GM21360 (cell line): ENCODE measurements around the gene PTPRN2.

Experiments used
- ATAC-seq: cut with Tn5 transposase; IDR thresholded peaks from one replicate; pipeline ENCODE4 v1.9.1; 2021; ENCODE audit warnings: mild to moderate bottlenecking, moderate library complexity; ENCODE audit not compliant: unreplicated experiment

The PTPRN2 gene

DNA sequence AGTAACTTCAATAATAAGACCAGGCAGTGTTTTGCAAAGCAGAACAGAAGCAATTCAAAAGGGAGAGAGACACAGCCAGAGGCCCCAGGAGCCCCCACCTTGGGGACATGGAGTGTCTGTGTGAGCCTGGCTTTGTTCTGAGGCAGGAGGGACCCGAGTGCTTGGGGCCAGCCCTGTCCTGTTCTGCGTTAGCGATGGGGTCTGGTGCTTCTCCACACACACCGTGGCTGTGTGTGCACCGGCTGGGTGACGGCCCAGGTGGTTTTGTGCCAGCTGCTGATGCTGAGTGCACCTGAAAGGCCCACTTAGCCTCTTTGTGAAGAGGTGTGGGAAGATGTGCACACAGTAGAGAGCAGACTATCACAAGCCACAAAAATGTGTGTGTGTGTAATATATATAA is 781.9 kb downstream of the PTPRN2 start:
- ATAC-seq = no peak

DNA sequence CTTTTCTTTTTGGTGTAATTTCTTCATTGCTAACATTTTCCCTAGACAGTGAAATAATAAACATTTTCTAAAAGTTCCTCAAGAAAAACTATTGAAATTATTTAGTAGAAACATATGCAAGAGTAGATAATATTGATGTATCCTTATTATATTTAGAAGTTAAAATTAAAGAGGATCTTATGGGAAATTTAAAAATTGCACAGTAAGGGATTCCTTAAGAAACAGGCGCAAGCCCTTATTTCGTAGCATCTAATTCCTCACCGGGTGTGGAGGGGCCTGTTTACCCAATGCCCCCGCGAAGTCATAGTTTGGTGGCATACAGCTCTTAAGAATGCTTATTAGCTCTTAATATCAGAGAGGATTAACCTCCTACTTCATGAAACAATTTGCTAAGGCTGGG is 783.7 kb downstream of the PTPRN2 start:
- ATAC-seq = no peak

GRCh38 chr7:157801971-157802675 is 785.5 kb downstream of the PTPRN2 start:
- no peak for ATAC-seq

GRCh38 chr7:157801113-157801512 is 786.5 kb downstream of the PTPRN2 start:
- ATAC-seq = no peak

DNA sequence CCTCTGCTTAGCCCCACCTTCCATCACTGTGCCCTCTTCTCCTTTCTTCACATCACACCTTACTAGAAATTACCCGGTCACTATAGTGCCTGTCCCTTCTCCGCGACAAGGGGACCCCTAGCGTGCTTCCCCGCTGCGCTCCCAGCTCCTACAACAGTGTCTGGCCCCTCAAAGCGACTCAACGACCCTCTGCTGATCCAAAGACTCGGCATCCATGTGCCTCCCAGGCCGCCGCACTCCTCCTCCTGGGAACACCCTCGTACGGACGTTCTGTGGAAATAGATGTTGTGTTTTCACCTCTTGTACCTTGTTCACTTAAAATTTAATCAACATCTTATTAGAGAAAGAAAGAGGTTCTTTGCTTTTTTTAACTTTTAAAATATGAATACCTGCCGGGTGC is 787.3 kb downstream of the PTPRN2 start:
- no peak for ATAC-seq

DNA sequence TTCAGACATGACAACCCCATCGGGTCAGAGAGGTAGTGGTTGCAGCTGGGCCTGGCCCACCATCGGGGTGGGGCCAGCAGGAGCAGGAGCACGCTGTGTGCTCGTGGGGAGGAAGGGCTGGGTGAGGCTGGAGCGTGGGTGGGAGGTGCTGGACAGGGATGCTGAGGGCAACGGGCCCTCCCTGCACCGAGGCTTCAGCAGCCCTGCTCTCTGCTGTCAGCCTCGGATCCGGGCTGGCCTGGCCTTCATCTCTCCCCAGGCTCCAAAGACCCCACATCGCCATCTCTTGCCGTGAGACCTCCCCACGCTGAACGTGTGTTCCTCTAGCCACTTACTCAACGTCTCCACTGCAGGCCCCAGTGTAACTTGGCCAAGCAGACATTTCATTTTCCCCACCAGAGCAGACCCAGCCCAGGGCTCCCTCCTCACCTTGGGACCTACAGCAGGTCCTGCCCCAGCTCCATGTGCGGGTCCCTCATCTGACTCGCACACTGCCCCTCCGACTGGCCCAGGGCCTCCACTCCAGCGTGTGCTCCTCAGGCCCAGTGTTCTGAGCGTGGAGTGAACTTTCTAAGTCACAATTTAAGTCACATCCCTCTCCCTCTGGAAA is 788.4 kb downstream of the PTPRN2 start:
- no peak for ATAC-seq

GRCh38 chr7:157797361-157797760 is 790.3 kb downstream of the PTPRN2 start:
- no peak for ATAC-seq

DNA sequence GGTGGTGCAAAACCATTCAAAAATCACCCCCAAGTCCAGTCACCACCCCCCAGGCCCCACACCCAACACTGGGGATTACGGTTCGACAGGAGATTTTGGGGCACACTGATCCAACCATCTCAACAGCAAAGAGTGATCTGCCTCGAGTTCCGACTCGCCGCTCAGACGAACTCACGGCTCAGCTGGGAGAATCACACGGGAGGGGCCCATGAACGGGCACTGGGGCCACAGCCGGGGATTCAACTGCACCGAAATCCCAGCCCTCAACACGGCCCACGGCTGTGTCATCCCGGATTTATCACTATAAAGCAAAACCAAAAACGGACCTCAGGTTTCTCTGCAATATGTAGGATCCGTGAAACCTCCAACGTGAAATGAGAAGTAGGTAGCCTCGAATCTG is 790.8 kb downstream of the PTPRN2 start:
- no peak for ATAC-seq

GRCh38 chr7:157795643-157796042 is 792.0 kb downstream of the PTPRN2 start:
- ATAC-seq = no peak

DNA sequence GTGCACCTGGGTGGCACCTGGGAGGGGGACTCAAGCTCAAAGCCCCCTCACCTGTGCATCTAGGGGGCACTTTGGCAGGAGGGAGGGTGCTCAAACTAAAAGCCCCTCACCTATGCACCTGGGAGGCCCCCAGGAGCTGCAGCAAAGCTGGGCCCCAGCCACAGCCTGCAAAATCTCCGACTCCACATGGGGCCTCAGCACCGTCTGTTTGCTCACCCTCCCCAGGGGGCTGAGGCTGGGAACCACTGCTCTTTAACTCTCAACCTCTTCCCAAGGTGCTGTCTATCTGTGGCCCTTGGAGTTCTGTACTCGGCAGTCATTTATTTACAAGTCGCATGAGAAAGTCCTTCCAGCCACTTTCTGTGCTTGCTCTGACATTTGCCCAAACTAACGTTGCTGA is 792.4 kb downstream of the PTPRN2 start:
- ATAC-seq = no peak

GRCh38 chr7:157794746-157795065 is 792.9 kb downstream of the PTPRN2 start:
- no peak for ATAC-seq

GRCh38 chr7:157793973-157794745 is 793.5 kb downstream of the PTPRN2 start:
- ATAC-seq = no peak

DNA sequence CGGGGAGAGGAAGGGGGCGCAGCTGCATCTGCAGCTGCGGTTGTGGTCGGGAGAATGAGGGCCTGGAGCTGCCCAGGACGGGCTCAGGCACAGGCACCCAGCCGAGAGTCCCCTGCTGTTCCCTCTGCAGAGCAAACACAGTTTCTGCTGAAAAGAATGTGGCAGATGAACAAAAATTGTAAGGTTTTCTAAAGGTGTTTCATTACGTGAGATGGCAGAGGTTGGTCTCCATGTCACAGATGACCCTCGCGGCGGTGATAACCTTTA is 794.6 kb downstream of the PTPRN2 start:
- ATAC-seq = no peak

- ATAC-seq = no peak
Measured at GRCh38 chr7:157792241-157793086, 795.2 kb downstream of the PTPRN2 start.

DNA sequence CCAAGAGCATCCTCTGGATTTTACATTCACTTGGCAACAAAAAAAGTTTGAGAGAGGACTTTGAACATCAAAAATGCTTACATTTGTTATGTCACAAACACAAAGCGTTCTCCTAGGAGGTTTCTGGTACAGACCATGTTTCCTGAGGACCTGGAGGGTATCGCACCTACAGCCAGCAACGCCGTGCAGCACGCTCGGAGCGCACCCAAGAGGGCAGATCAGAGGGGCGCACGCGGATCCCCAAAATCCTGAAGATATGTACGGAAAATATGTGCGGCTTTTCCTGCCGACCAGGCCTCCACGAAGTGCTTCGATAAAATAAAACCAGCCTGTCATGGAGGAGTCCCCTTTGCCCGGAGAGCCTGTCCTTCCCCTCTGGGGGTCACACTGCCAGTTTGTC is 796.0 kb downstream of the PTPRN2 start:
- no peak for ATAC-seq

DNA sequence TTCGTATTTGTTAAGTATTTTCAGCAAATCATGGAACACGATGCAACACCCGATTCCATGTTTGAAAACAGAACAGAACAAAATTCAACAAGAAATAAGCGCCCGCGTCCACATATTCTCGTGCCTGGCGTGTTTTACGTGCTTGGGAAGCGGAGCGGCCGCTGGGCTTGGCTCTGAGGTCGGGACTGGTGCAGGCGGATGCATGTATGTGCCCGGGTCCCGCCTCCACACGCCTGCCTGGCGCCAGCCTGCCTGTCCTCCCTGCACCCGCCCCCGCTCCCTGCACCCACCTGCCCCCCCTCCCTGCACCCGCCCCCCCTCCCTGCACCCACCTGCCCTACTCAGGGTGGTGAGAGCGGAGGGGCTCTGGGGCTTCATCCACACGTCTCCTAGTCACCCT is 796.4 kb downstream of the PTPRN2 start:
- ATAC-seq = no peak

- ATAC-seq = no peak
Measured at GRCh38 chr7:157789942-157790341, 797.7 kb downstream of the PTPRN2 start.

GRCh38 chr7:157789094-157789493 is 798.5 kb downstream of the PTPRN2 start:
- ATAC-seq = no peak

GRCh38 chr7:157788573-157788972 is 799.0 kb downstream of the PTPRN2 start:
- ATAC-seq = no peak

- no peak for ATAC-seq
Measured at GRCh38 chr7:157787275-157787701, 800.3 kb downstream of the PTPRN2 start.
